ENCODE data around the gene CASTOR1.

The CASTOR1 gene

GRCh38 chr22:30315962-30316576, 26.8 kb upstream of the CASTOR1 start:
- Histone ChIP-seq H3K4me3 (ENCODE audit: low read depth, low read length, poor library complexity, severe bottlenecking) (no peak overlapping the region), H3K9ac (ENCODE audit: low read length) (no peak overlapping the region), H3F3A (ENCODE audit: insufficient read depth, low read length) (no peaks in the 10 kb centered on the region), H3K4me1 (ENCODE audit: insufficient read depth, low read length, severe bottlenecking) (peaks cover 5% of the 10 kb centered on the region), H3K9me2 (ENCODE audit: low read depth, low read length) (no peaks in the 10 kb centered on the region), H3K27ac (ENCODE audit: low read depth, low read length, poor library complexity, severe bottlenecking) (no peak overlapping the region), H4K20me1 (ENCODE audit: insufficient read depth, low read length) (no peaks in the 10 kb centered on the region), H2AFZ (ENCODE audit: low read length) (no peak overlapping the region), H3K27me3 (ENCODE audit: insufficient read depth, low read length) (no peaks in the 10 kb centered on the region), H3K79me2 (ENCODE audit: insufficient read depth, low read length) (no peaks in the 10 kb centered on the region), H3K36me3 (ENCODE audit: insufficient read depth, low read length) (peaks cover 4% of the 10 kb centered on the region; the same call in 1 of the 2 replicates), H3K9me3 (ENCODE audit: low read length) (no peaks in the 10 kb centered on the region), H3K4me2 (ENCODE audit: low read length) (no peak overlapping the region)
- TF ChIP-seq EZH2 (IDR thresholded peaks at IDR 0.05; ENCODE audit: borderline replicate concordance, low read length), result no peak
- TF ChIP-seq CTCF (IDR thresholded peaks at IDR 0.05; ENCODE audit: low read length), result no peak

GRCh38 chr22:30314915-30315314, 25.6 kb upstream of the CASTOR1 start:
- H3K4me1 ChIP-seq (ENCODE audit: insufficient read depth, low read length, severe bottlenecking), result peaks cover 17% of the 10 kb centered on the region
- H3K9me3 ChIP-seq (ENCODE audit: low read length), result no peaks in the 10 kb centered on the region
- no peak for TF ChIP-seq CTCF (IDR thresholded peaks at IDR 0.05; ENCODE audit: low read length)
- no peak overlapping the region for H3K27ac ChIP-seq (ENCODE audit: low read depth, low read length, poor library complexity, severe bottlenecking)
- no peaks in the 10 kb centered on the region for H3F3A ChIP-seq (ENCODE audit: insufficient read depth, low read length)
- H3K9ac ChIP-seq (ENCODE audit: low read length), result no peak overlapping the region
- H2AFZ ChIP-seq (ENCODE audit: low read length), result no peak overlapping the region
- H3K4me3 ChIP-seq (ENCODE audit: low read depth, low read length, poor library complexity, severe bottlenecking), result no peak overlapping the region
- H3K4me2 ChIP-seq (ENCODE audit: low read length), result no peak overlapping the region
- no peaks in the 10 kb centered on the region for H4K20me1 ChIP-seq (ENCODE audit: insufficient read depth, low read length)
- no peaks in the 10 kb centered on the region for H3K27me3 ChIP-seq (ENCODE audit: insufficient read depth, low read length)
- H3K9me2 ChIP-seq (ENCODE audit: low read depth, low read length), result no peaks in the 10 kb centered on the region
- peaks cover 4% of the 10 kb centered on the region; the same call in 1 of the 2 replicates for H3K36me3 ChIP-seq (ENCODE audit: insufficient read depth, low read length)
- no peaks in the 10 kb centered on the region for H3K79me2 ChIP-seq (ENCODE audit: insufficient read depth, low read length)

GRCh38 chr22:30313527-30314363, 24.4 kb upstream of the CASTOR1 start:
- no peaks in the 10 kb centered on the region for H3K9me3 ChIP-seq (ENCODE audit: low read length)
- H3K9me2 ChIP-seq (ENCODE audit: low read depth, low read length), result no peaks in the 10 kb centered on the region
- no peak for TF ChIP-seq CTCF (IDR thresholded peaks at IDR 0.05; ENCODE audit: low read length)
- no peak for TF ChIP-seq EZH2 (IDR thresholded peaks at IDR 0.05; ENCODE audit: borderline replicate concordance, low read length)
- no peak overlapping the region for H3K9ac ChIP-seq (ENCODE audit: low read length)
- no peaks in the 10 kb centered on the region for H3F3A ChIP-seq (ENCODE audit: insufficient read depth, low read length)
- no peaks in the 10 kb centered on the region for H3K27me3 ChIP-seq (ENCODE audit: insufficient read depth, low read length)
- H3K4me2 ChIP-seq (ENCODE audit: low read length), result no peak overlapping the region
- H3K36me3 ChIP-seq (ENCODE audit: insufficient read depth, low read length), result peaks cover 4% of the 10 kb centered on the region; the same call in 1 of the 2 replicates
- H3K79me2 ChIP-seq (ENCODE audit: insufficient read depth, low read length), result no peaks in the 10 kb centered on the region
- H3K4me3 ChIP-seq (ENCODE audit: low read depth, low read length, poor library complexity, severe bottlenecking), result no peak overlapping the region
- peaks cover 28% of the 10 kb centered on the region for H3K4me1 ChIP-seq (ENCODE audit: insufficient read depth, low read length, severe bottlenecking)
- H4K20me1 ChIP-seq (ENCODE audit: insufficient read depth, low read length), result no peaks in the 10 kb centered on the region
- H2AFZ ChIP-seq (ENCODE audit: low read length), result no peak overlapping the region
- no peak overlapping the region for H3K27ac ChIP-seq (ENCODE audit: low read depth, low read length, poor library complexity, severe bottlenecking)
